Gastrocnemius medialis (tissue), 4 donors: Measurements from ENCODE around the gene DPP3. TPM values are rescaled to one million over a fixed set of nuclear protein-coding genes. Genes with fewer than 3 reads are reported as not detected.

ENCODE experiments used
- ATAC-seq, 2 donors: fragments of 150-250 bp; one replicate each; pipeline ENCODE4 v1.9.1; 2016
- DNase-seq, 2 donors: peaks; one replicate each; pipeline ENCODE4 v3.0.0-alpha.2; 2019
- H3K27ac ChIP-seq, 4 donors: fragments of 200-600 bp; sonication (generic); 1 replicate in 1 of 4; 2 replicates in 3 of 4; pipeline ENCODE4 v1.5.1; 2016 to 2018; ENCODE audit warnings: mild to moderate bottlenecking in 2 of 4, moderate library complexity in 1 of 4
- H3K27me3 ChIP-seq, 3 donors: fragments of 200-600 bp; sonication (generic) in 2 of 3; 1 replicate in 1 of 3; 2 replicates in 2 of 3; pipeline versions ENCODE4 v1.5.1 to v1.6.0; 2016 to 2019; ENCODE audit warnings: mild to moderate bottlenecking in 1 of 3, moderate library complexity in 1 of 3
- H3K36me3 ChIP-seq, 2 donors: fragments of 200-600 bp; sonication (generic) in 1 of 2; one replicate each; pipeline ENCODE4 v1.5.1; 2017 to 2018
- H3K4me1 ChIP-seq, 2 donors: fragments of 200-600 bp; sonication (generic) in 1 of 2; one replicate each; pipeline ENCODE4 v1.5.1; 2016 to 2017; ENCODE audit warnings: mild to moderate bottlenecking in 2 of 2
- H3K4me3 ChIP-seq, 4 donors: fragments of 200-600 bp; sonication (generic) in 3 of 4; 1 replicate in 1 of 4; 2 replicates in 3 of 4; pipeline ENCODE4 v1.5.1; 2016 to 2019; ENCODE audit warnings: mild to moderate bottlenecking in 2 of 4
- H3K9me3 ChIP-seq, 3 donors: fragments of 200-600 bp; sonication (generic) in 2 of 3; 1 replicate in 1 of 3; 2 replicates in 2 of 3; pipeline ENCODE4 v1.5.1; 2016 to 2019
- POLR2A ChIP-seq, 2 donors: fragments of 450-650 bp; IDR thresholded peaks; one replicate each; pipeline ENCODE4 v1.6.1; 2017; ENCODE audit warnings: antibody characterized with exemption in 2 of 2, mild to moderate bottlenecking in 2 of 2, moderate library complexity in 2 of 2
- in situ Hi-C, 4 donors: fragments of 200-750 bp; cut with MboI; loops; one replicate each; pipeline versions ENCODE4 v1.15.0 to v1.8.0; 2017; ENCODE audit warnings: low sequenced_read_pairs in 4 of 4
- intact Hi-C: fragments of 100-400 bp; cut with DNase I; formaldehyde crosslinking; loops from one replicate; pipeline ENCODE4 v1.15.1; 2023; ENCODE audit warnings: low total_unique reads
- total RNA-seq, 4 donors: library from RNA; depleted of rRNA; stranded (reverse); fragments of >200 nt; gene quantifications; one replicate each; pipeline versions ENCODE4 v1.1.0 to v1.2.3, GENCODE V29; 2016
- TF ChIP-seq, protein P1 (sequence below), 5 experiments: fragments of 450-650 bp in 3 of 5; fragments of 200-600 bp in 2 of 5; sonication (generic) in 2 of 5; IDR thresholded peaks in 4 of 5; conservative IDR thresholded peaks in 1 of 5; 1 replicate in 4 of 5; 2 replicates in 1 of 5; pipeline ENCODE4 v1.5.1; 2016 to 2019; ENCODE audit warnings: antibody characterized with exemption in 5 of 5, mild to moderate bottlenecking in 3 of 5, moderate library complexity in 3 of 5

DPP3 gene
- total RNA-seq, 4 donors from 2014 or later, result 28.5 to 58.5 (median 37.4) TPM

DNA sequence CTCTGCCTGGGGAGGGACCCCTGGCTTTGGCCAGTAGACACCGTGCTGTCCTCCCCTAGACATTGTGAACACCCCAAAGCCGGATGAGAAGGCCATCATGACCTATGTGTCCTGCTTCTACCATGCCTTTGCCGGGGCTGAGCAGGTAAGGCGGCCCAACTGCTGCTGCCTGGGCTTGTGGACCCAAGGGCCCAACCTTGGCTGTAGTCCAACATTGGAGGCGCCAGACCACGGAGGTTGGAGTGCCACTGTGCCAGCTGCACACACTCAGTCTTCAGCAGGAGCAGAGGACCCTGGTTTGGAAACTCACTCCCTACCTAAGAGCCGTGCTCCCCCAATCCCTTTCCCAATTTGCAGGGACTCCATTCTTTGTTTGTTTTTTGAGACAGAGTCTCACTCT lies 75.9 kb downstream of the DPP3 start:
- Histone ChIP-seq H3K27ac (peak overlapping the region in 1 of 4 donors; percentile 34), H3K36me3 (no peaks in the 10 kb centered on the region), H3K4me3 (no peak overlapping the region), H3K27me3 (peaks cover 0 to 6% (median 0%) of the 10 kb centered on the region in 3 donors), H3K4me1 (peaks cover 6 to 10% of the 10 kb centered on the region in 2 donors), H3K9me3 (no peaks in the 10 kb centered on the region)
- intact Hi-C loops (no loop called here), in situ Hi-C loops (no loop called here)
- TF ChIP-seq, protein P1, sequence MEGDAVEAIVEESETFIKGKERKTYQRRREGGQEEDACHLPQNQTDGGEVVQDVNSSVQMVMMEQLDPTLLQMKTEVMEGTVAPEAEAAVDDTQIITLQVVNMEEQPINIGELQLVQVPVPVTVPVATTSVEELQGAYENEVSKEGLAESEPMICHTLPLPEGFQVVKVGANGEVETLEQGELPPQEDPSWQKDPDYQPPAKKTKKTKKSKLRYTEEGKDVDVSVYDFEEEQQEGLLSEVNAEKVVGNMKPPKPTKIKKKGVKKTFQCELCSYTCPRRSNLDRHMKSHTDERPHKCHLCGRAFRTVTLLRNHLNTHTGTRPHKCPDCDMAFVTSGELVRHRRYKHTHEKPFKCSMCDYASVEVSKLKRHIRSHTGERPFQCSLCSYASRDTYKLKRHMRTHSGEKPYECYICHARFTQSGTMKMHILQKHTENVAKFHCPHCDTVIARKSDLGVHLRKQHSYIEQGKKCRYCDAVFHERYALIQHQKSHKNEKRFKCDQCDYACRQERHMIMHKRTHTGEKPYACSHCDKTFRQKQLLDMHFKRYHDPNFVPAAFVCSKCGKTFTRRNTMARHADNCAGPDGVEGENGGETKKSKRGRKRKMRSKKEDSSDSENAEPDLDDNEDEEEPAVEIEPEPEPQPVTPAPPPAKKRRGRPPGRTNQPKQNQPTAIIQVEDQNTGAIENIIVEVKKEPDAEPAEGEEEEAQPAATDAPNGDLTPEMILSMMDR (IDR thresholded peaks at IDR 0.05 in 4 of 5, conservative IDR thresholded peaks at IDR 0.05 in 1 of 5), result no peak
- no peak for TF ChIP-seq POLR2A (IDR thresholded peaks at IDR 0.05)
- DNase-seq (no peak), ATAC-seq (no peak)

DNA sequence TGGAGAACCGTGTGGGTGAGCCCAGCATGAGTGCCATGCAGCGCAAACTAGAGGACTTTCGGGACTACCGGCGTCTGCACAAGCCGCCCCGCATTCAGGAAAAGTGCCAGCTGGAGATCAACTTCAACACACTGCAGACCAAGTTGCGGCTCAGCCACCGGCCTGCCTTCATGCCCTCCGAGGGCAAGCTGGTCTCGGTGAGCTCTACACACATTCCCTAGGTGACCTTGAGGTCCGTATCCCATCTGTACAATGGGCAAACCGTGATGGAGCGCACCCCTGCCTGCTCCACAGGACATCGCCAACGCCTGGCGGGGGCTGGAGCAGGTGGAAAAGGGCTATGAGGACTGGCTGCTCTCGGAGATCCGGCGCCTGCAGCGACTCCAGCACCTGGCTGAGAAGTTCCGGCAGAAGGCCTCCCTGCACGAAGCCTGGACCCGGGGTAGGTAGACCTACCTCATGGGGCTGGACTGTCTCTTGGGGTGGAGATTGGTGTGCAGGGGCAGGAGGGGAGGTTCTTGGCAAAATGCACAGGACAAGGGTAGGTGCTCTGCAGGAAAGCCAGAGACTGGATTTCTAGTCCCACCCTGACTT lies 77.6 kb downstream of the DPP3 start:
- Histone ChIP-seq H3K9me3 (no peaks in the 10 kb centered on the region), H3K36me3 (peaks cover 0 to 5% of the 10 kb centered on the region in 2 donors), H3K4me3 (no peak overlapping the region), H3K27ac (peak overlapping the region in 1 of 4 donors; percentile 46), H3K4me1 (peaks cover 6 to 10% of the 10 kb centered on the region in 2 donors), H3K27me3 (peaks cover 0 to 6% (median 0%) of the 10 kb centered on the region in 3 donors)
- no peak for ATAC-seq
- no peak for DNase-seq
- intact Hi-C loops (no loop called here), in situ Hi-C loops (no loop called here)
- no peak for TF ChIP-seq POLR2A (IDR thresholded peaks at IDR 0.05)
- TF ChIP-seq, protein P1 (IDR thresholded peaks at IDR 0.05 in 4 of 5, conservative IDR thresholded peaks at IDR 0.05 in 1 of 5), result no peak

Other genes with a start within 250 kb of the DPP3 start
- 10 to 100 TPM; 28.4 to 58.7 (median 51.2) TPM for gene KLC2, start 222.7 kb upstream of the DPP3 start, total RNA-seq
- gene RAB1B, start 211.8 kb upstream of the DPP3 start, total RNA-seq, result 100 to 1,000 TPM in 3 of 4 donors, 10 to 100 TPM in 1; 96.0 to 194 (median 130) TPM
- gene CNIH2, start 202.3 kb upstream of the DPP3 start, total RNA-seq, result not detected
- 100 to 1,000 TPM; 106 to 137 (median 113) TPM for gene YIF1A, start 191.3 kb upstream of the DPP3 start, total RNA-seq
- gene TMEM151A, start 188.5 kb upstream of the DPP3 start, total RNA-seq, result not detected
- gene CD248, start 163.4 kb upstream of the DPP3 start, total RNA-seq, result 1 to 10 TPM in 3 of 4 donors, under 1 TPM in 1; 0.46 to 4.6 (median 2.8) TPM
- gene RIN1, start 144.0 kb upstream of the DPP3 start, total RNA-seq, result 1 to 10 TPM; 1.9 to 9.7 (median 7.0) TPM
- 10 to 100 TPM; 40.1 to 73.5 (median 64.8) TPM for gene BRMS1, start 135.3 kb upstream of the DPP3 start, total RNA-seq
- 10 to 100 TPM; 30.3 to 59.7 (median 40.4) TPM for gene B4GAT1, start 132.8 kb upstream of the DPP3 start, total RNA-seq
- 100 to 1,000 TPM in 1 of 4 donors, 10 to 100 TPM in 3; 39.2 to 106 (median 70.6) TPM for gene SLC29A2, start 108.7 kb upstream of the DPP3 start, total RNA-seq
- not detected for gene NPAS4, start 59.4 kb upstream of the DPP3 start, total RNA-seq
- gene MRPL11, start 41.6 kb upstream of the DPP3 start, total RNA-seq, result 10 to 100 TPM; 35.1 to 64.1 (median 52.5) TPM
- gene PELI3, start 13.5 kb upstream of the DPP3 start, total RNA-seq, result 10 to 100 TPM; 26.1 to 55.9 (median 37.3) TPM
- gene BBS1, start 30.2 kb downstream of the DPP3 start, total RNA-seq, result 10 to 100 TPM; 19.8 to 34.5 (median 31.2) TPM
- gene ZDHHC24, start 65.6 kb downstream of the DPP3 start, total RNA-seq, result 10 to 100 TPM in 2 of 4 donors, 1 to 10 TPM in 2; 7.2 to 13.0 (median 11.2) TPM
- gene ACTN3, start 66.5 kb downstream of the DPP3 start, total RNA-seq, result 1 to 10 TPM in 3 of 4 donors, under 1 TPM in 1; 0.85 to 2.4 (median 1.2) TPM
- 10 to 100 TPM; 49.1 to 87.0 (median 60.6) TPM for gene CTSF, start 88.2 kb downstream of the DPP3 start, total RNA-seq
- under 1 TPM in 2 of 4 donors, not detected in 2; 0.13 to 0.41 TPM for gene CCDC87, start 112.6 kb downstream of the DPP3 start, total RNA-seq
- gene CCS, start 112.8 kb downstream of the DPP3 start, total RNA-seq, result 10 to 100 TPM in 3 of 4 donors, 1 to 10 TPM in 1; 9.0 to 12.3 (median 11.7) TPM
- 10 to 100 TPM; 17.0 to 43.2 (median 29.4) TPM for gene RBM14, start 136.2 kb downstream of the DPP3 start, total RNA-seq
- gene RBM4, start 158.3 kb downstream of the DPP3 start, total RNA-seq, result 100 to 1,000 TPM in 1 of 4 donors, 10 to 100 TPM in 3; 62.4 to 117 (median 69.2) TPM
- 10 to 100 TPM in 1 of 4 donors, 1 to 10 TPM in 3; 4.5 to 11.7 (median 6.5) TPM for gene RBM4B, start 197.5 kb downstream of the DPP3 start, total RNA-seq
- gene SPTBN2, start 248.8 kb downstream of the DPP3 start, total RNA-seq, result 1 to 10 TPM in 2 of 4 donors, under 1 TPM in 2; 0.40 to 1.5 (median 1.0) TPM